SU-DHL-6 (cell line): Measurements from ENCODE around the gene CATSPERE.

Experiments
- H2AFZ ChIP-seq: fragments of 200-600 bp; sonication (generic); 2 replicates; pipeline ENCODE4 v1.6.1; 2014; ENCODE audit warnings: low read depth, mild to moderate bottlenecking, moderate library complexity, mixed read lengths, antibody characterized with exemption, low read length; ENCODE audit not compliant: severe bottlenecking
- H3F3A ChIP-seq: fragments of 200-600 bp; shearing (Covaris generic); 2 replicates; pipeline ENCODE4 v1.6.0; 2016; ENCODE audit warnings: antibody characterized with exemption, mild to moderate bottlenecking; ENCODE audit not compliant: insufficient read depth
- H3K27ac ChIP-seq: fragments of 200-600 bp; sonication (generic); 2 replicates; pipeline ENCODE4 v1.5.1; 2016; ENCODE audit warnings: low read depth, mild to moderate bottlenecking, low read length, moderate library complexity, mixed read lengths
- H3K27me3 ChIP-seq: fragments of 200-600 bp; sonication (generic), shearing (Covaris generic); 2 replicates; pipeline ENCODE4 v1.6.0; 2014; ENCODE audit warnings: mild to moderate bottlenecking, low read length
- H3K36me3 ChIP-seq: fragments of 200-600 bp; sonication (generic); 2 replicates; pipeline ENCODE4 v1.6.1; 2014; ENCODE audit warnings: mild to moderate bottlenecking, low read length, mixed read lengths
- H3K4me2 ChIP-seq: fragments of 300-600, 200-600 bp; shearing (Covaris generic), sonication (generic); 2 replicates; pipeline ENCODE4 v1.6.0; 2014; ENCODE audit warnings: low read length, low read depth, mild to moderate bottlenecking; ENCODE audit not compliant: poor library complexity, severe bottlenecking
- H3K4me3 ChIP-seq: fragments of 200-600 bp; sonication (generic); 2 replicates; pipeline ENCODE4 v1.5.1; 2014; ENCODE audit warnings: antibody characterized with exemption, low read length, mild to moderate bottlenecking, mixed read lengths; ENCODE audit not compliant: insufficient read depth, poor library complexity, severe bottlenecking
- H3K79me2 ChIP-seq: fragments of 200-600 bp; sonication (generic); 2 replicates; pipeline ENCODE4 v1.6.1; 2014; ENCODE audit warnings: mild to moderate bottlenecking, low read length, moderate library complexity; ENCODE audit not compliant: insufficient read depth
- H3K9ac ChIP-seq: fragments of 200-600 bp; sonication (generic); 2 replicates; pipeline ENCODE4 v1.7.0; 2014; ENCODE audit warnings: mild to moderate bottlenecking, low read length
- H3K9me2 ChIP-seq: fragments of 200-600 bp; sonication (generic); replicated peaks from 2 replicates; pipeline ENCODE4 v1.6.1; 2014; ENCODE audit warnings: low read length; ENCODE audit not compliant: insufficient read depth
- H3K9me3 ChIP-seq: fragments of 200-600 bp; sonication (generic); 2 replicates; pipeline ENCODE4 v1.6.1; 2014; ENCODE audit warnings: low read length, mixed read lengths; ENCODE audit not compliant: insufficient read depth
- H4K20me1 ChIP-seq: fragments of 200-600 bp; sonication (generic); 2 replicates; pipeline ENCODE4 v1.6.1; 2014; ENCODE audit warnings: low read depth, mild to moderate bottlenecking, antibody characterized with exemption, low read length, moderate library complexity, mixed read lengths
- CTCF ChIP-seq: fragments of 200-600 bp; sonication (generic); IDR thresholded peaks from one replicate; pipeline ENCODE4 v1.5.1; 2017; ENCODE audit warnings: antibody characterized with exemption, mild to moderate bottlenecking, low read length, moderate library complexity; ENCODE audit not compliant: insufficient read depth, poor library complexity, severe bottlenecking
- EZH2phosphoT487 ChIP-seq: fragments of 200-600 bp; sonication (generic), shearing (Covaris generic); conservative IDR thresholded peaks from 2 replicates; pipeline ENCODE4 v1.6.1; 2018; ENCODE audit warnings: mild to moderate bottlenecking, antibody characterized with exemption, low read length, moderate library complexity, mixed read lengths

The CATSPERE gene

GRCh38 chr1:244601336-244601735 lies 140.3 kb downstream of the CATSPERE start:
- Histone ChIP-seq H3K9me3 (no peaks in the 10 kb centered on the region), H3K4me2 (no peak overlapping the region), H3K27me3 (no peaks in the 10 kb centered on the region), H3K79me2 (no peaks in the 10 kb centered on the region), H3K4me3 (no peak overlapping the region), H3F3A (no peaks in the 10 kb centered on the region), H3K9me2 (no peaks in the 10 kb centered on the region), H4K20me1 (no peaks in the 10 kb centered on the region), H3K9ac (no peak overlapping the region), H3K36me3 (no peaks in the 10 kb centered on the region), H2AFZ (no peak overlapping the region), H3K27ac (no peak overlapping the region)
- TF ChIP-seq EZH2phosphoT487, result no peak

GRCh38 chr1:244603498-244603897 lies 142.4 kb downstream of the CATSPERE start:
- no peaks in the 10 kb centered on the region for H3K27me3 ChIP-seq
- no peaks in the 10 kb centered on the region for H3K9me3 ChIP-seq
- no peaks in the 10 kb centered on the region for H3K9me2 ChIP-seq
- H3K79me2 ChIP-seq, result no peaks in the 10 kb centered on the region
- H3K27ac ChIP-seq, result no peak overlapping the region
- TF ChIP-seq EZH2phosphoT487 (no peak), CTCF (peak; percentile 59)
- no peak overlapping the region for H3K4me2 ChIP-seq
- no peak overlapping the region for H3K4me3 ChIP-seq
- no peaks in the 10 kb centered on the region for H3F3A ChIP-seq
- no peaks in the 10 kb centered on the region for H4K20me1 ChIP-seq
- no peaks in the 10 kb centered on the region for H3K36me3 ChIP-seq
- H2AFZ ChIP-seq, result no peak overlapping the region
- H3K9ac ChIP-seq, result no peak overlapping the region

- no peak overlapping the region for H3K27ac ChIP-seq
- no peaks in the 10 kb centered on the region for H3K79me2 ChIP-seq
- H3K9ac ChIP-seq, result no peak overlapping the region
- no peaks in the 10 kb centered on the region for H3K9me3 ChIP-seq
- TF ChIP-seq CTCF (no peak), EZH2phosphoT487 (no peak)
- no peaks in the 10 kb centered on the region for H3F3A ChIP-seq
- H3K9me2 ChIP-seq, result no peaks in the 10 kb centered on the region
- H3K4me3 ChIP-seq, result no peak overlapping the region
- H3K27me3 ChIP-seq, result no peaks in the 10 kb centered on the region
- H4K20me1 ChIP-seq, result no peaks in the 10 kb centered on the region
- no peak overlapping the region for H3K4me2 ChIP-seq
- no peaks in the 10 kb centered on the region for H3K36me3 ChIP-seq
- no peak overlapping the region for H2AFZ ChIP-seq
Measured at GRCh38 chr1:244605835-244606370, 144.8 kb downstream of the CATSPERE start.

- no peaks in the 10 kb centered on the region for H3K27me3 ChIP-seq
- no peaks in the 10 kb centered on the region for H4K20me1 ChIP-seq
- no peak for TF ChIP-seq EZH2phosphoT487
- TF ChIP-seq CTCF, result no peak
- H3K4me2 ChIP-seq, result no peak overlapping the region
- H3K9me2 ChIP-seq, result no peaks in the 10 kb centered on the region
- no peaks in the 10 kb centered on the region for H3K79me2 ChIP-seq
- no peaks in the 10 kb centered on the region for H3F3A ChIP-seq
- no peak overlapping the region for H3K4me3 ChIP-seq
- no peaks in the 10 kb centered on the region for H3K36me3 ChIP-seq
- H3K9ac ChIP-seq, result no peak overlapping the region
- no peak overlapping the region for H3K27ac ChIP-seq
- H3K9me3 ChIP-seq, result no peaks in the 10 kb centered on the region
- H2AFZ ChIP-seq, result no peak overlapping the region
Measured at GRCh38 chr1:244614113-244614836, 153.2 kb downstream of the CATSPERE start.
